H9 (cell line): ENCODE measurements around the gene SCYGR8. TPM values are rescaled to one million over a fixed set of nuclear protein-coding genes. Genes with fewer than 3 reads are reported as not detected.

ENCODE experiments used
- DNase-seq: peaks from one replicate; pipeline ENCODE4 v3.0.0-alpha.2; 2017
- H2AFZ ChIP-seq: one replicate; pipeline ENCODE4 v1.6.1; 2013; ENCODE audit warnings: mild to moderate bottlenecking, low read length, control low read depth, moderate library complexity
- H2AK5ac ChIP-seq: 2 replicates; pipeline ENCODE4 v1.6.1; 2013; ENCODE audit warnings: low read length, control low read depth, mixed read lengths; ENCODE audit not compliant: insufficient read length
- H2BK120ac ChIP-seq: one replicate; pipeline ENCODE4 v1.6.1; 2013; ENCODE audit warnings: low read depth, mild to moderate bottlenecking, low read length, control low read depth, inconsistent platforms; ENCODE audit not compliant: poor library complexity, severe bottlenecking
- H2BK12ac ChIP-seq: 2 replicates; pipeline ENCODE4 v1.6.1; 2013; ENCODE audit warnings: low read length, control low read depth, mixed read lengths, low read depth; ENCODE audit not compliant: insufficient read length
- H2BK15ac ChIP-seq: 2 replicates; pipeline ENCODE4 v1.6.1; 2013; ENCODE audit warnings: low read depth, low read length, control low read depth
- H2BK20ac ChIP-seq: one replicate; pipeline ENCODE4 v1.6.1; 2013; ENCODE audit warnings: low read depth, mild to moderate bottlenecking, low read length, control low read depth, inconsistent platforms; ENCODE audit not compliant: poor library complexity, severe bottlenecking
- H2BK5ac ChIP-seq: 2 replicates; pipeline ENCODE4 v1.6.1; 2013; ENCODE audit warnings: low read length, control low read depth, mixed read lengths; ENCODE audit not compliant: insufficient read length
- H3K14ac ChIP-seq: 2 replicates; pipeline ENCODE4 v1.6.1; 2013; ENCODE audit warnings: low read length, control low read depth; ENCODE audit not compliant: insufficient read depth
- H3K18ac ChIP-seq: 2 replicates; pipeline ENCODE4 v1.6.1; 2013; ENCODE audit warnings: low read depth, mild to moderate bottlenecking, mixed read lengths, low read length, control low read depth; ENCODE audit not compliant: insufficient read length
- H3K23ac ChIP-seq: 2 replicates; pipeline ENCODE4 v1.6.1; 2013; ENCODE audit warnings: low read length, control low read depth, mixed read lengths, low read depth; ENCODE audit not compliant: insufficient read length
- H3K23me2 ChIP-seq: 2 replicates; pipeline ENCODE4 v1.6.1; 2013; ENCODE audit warnings: low read depth, mild to moderate bottlenecking, mixed read lengths, low read length, control low read depth; ENCODE audit not compliant: insufficient read length, poor library complexity, severe bottlenecking
- H3K27ac ChIP-seq: 2 replicates; pipeline ENCODE4 v1.5.1; 2013; ENCODE audit warnings: low read length, control low read depth, mixed read lengths, low read depth; ENCODE audit not compliant: insufficient read length
- H3K27me3 ChIP-seq: 2 replicates; pipeline ENCODE4 v1.6.1; 2013; ENCODE audit warnings: low read length, control low read depth, inconsistent platforms; ENCODE audit not compliant: insufficient read depth
- H3K4ac ChIP-seq: 2 replicates; pipeline ENCODE4 v1.6.1; 2013; ENCODE audit warnings: low read depth, mild to moderate bottlenecking, control low read depth, inconsistent platforms, low read length, moderate library complexity
- H3K4me1 ChIP-seq: 2 replicates; pipeline ENCODE4 v1.6.1; 2013; ENCODE audit warnings: low read length, control low read depth, inconsistent platforms; ENCODE audit not compliant: insufficient read depth
- H3K4me2 ChIP-seq: 2 replicates; pipeline ENCODE4 v1.6.1; 2013; ENCODE audit warnings: low read length, control low read depth, mixed read lengths; ENCODE audit not compliant: insufficient read length, insufficient read depth
- H3K56ac ChIP-seq: 2 replicates; pipeline ENCODE4 v1.6.1; 2013; ENCODE audit warnings: low read depth, mild to moderate bottlenecking, mixed read lengths, low read length, control low read depth; ENCODE audit not compliant: insufficient read length
- H3K79me1 ChIP-seq: 2 replicates; pipeline ENCODE4 v1.6.1; 2013; ENCODE audit warnings: low read depth, mild to moderate bottlenecking, moderate library complexity, low read length, control low read depth, inconsistent platforms; ENCODE audit not compliant: insufficient read depth, poor library complexity, severe bottlenecking
- H3K79me2 ChIP-seq: 2 replicates; pipeline ENCODE4 v1.6.1; 2013; ENCODE audit warnings: low read length, control low read depth, inconsistent platforms; ENCODE audit not compliant: insufficient read depth
- H3K9ac ChIP-seq: 2 replicates; pipeline ENCODE4 v1.6.1; 2013; ENCODE audit warnings: low read length, control low read depth, mixed read lengths; ENCODE audit not compliant: insufficient read length; ENCODE audit errors: extremely low read depth
- H3K9me3 ChIP-seq: one replicate; pipeline ENCODE4 v1.6.1; 2013; ENCODE audit warnings: low read depth, low read length, inconsistent platforms; ENCODE audit not compliant: control insufficient read depth
- H3T11ph ChIP-seq: one replicate; pipeline ENCODE4 v1.6.1; 2013; ENCODE audit warnings: mild to moderate bottlenecking, low read length, control low read depth, inconsistent platforms
- H4K20me1 ChIP-seq: one replicate; pipeline ENCODE4 v1.6.1; 2013; ENCODE audit not compliant: control insufficient read depth, insufficient read length, insufficient read depth
- H4K5ac ChIP-seq: 2 replicates; pipeline ENCODE4 v1.6.1; 2013; ENCODE audit warnings: low read depth, mild to moderate bottlenecking, mixed read lengths, low read length, control low read depth; ENCODE audit not compliant: insufficient read length
- H4K8ac ChIP-seq: replicated peaks from 2 replicates; pipeline ENCODE4 v1.6.1; 2013; ENCODE audit warnings: low read length, control low read depth, mixed read lengths, low read depth; ENCODE audit not compliant: insufficient read length
- H4K91ac ChIP-seq: 2 replicates; pipeline ENCODE4 v1.6.1; 2013; ENCODE audit warnings: low read depth, mild to moderate bottlenecking, moderate library complexity, mixed read lengths, low read length, control low read depth; ENCODE audit not compliant: insufficient read length
- H3K27ac Mint-ChIP-seq, 3 experiments: 2 replicates in 2 of 3; 3 replicates in 1 of 3; pipeline ENCODE4 v1.8.0; 2020 to 2021; ENCODE audit warnings: mixed read lengths in 3 of 3, mild to moderate bottlenecking in 1 of 3, moderate library complexity in 1 of 3
- H3K27me3 Mint-ChIP-seq: 2 replicates; pipeline ENCODE4 v1.8.0; 2021; ENCODE audit warnings: low read depth, mild to moderate bottlenecking, moderate library complexity, mixed read lengths
- H3K36me3 Mint-ChIP-seq, 3 experiments: 2 replicates in 2 of 3; 3 replicates in 1 of 3; pipeline ENCODE4 v1.8.0; 2020 to 2021; ENCODE audit warnings: low read depth in 3 of 3, mixed read lengths in 3 of 3; ENCODE audit not compliant: insufficient read depth in 1 of 3
- H3K4me1 Mint-ChIP-seq, 2 experiments: 2 replicates each; pipeline ENCODE4 v1.8.0; 2020; ENCODE audit warnings: mixed read lengths in 2 of 2
- H3K4me3 Mint-ChIP-seq, 2 experiments: 2 replicates in 1 of 2; 3 replicates in 1 of 2; pipeline ENCODE4 v1.8.0; 2020 to 2021; ENCODE audit warnings: mild to moderate bottlenecking in 2 of 2, mixed read lengths in 2 of 2, moderate library complexity in 1 of 2
- H3K9me3 Mint-ChIP-seq, 2 experiments: 2 replicates in 1 of 2; 3 replicates in 1 of 2; pipeline ENCODE4 v1.8.0; 2020; ENCODE audit warnings: mild to moderate bottlenecking in 2 of 2, mixed read lengths in 2 of 2, moderate library complexity in 1 of 2
- whole genome bisulfite sequencing: extraction: QIAGEN DNeasy Blood & Tissue Kit; methylation state at CpG from one replicate; pipeline ENCODE4 v1.1.7; 2013; ENCODE audit warnings: missing lambda C conversion rate, low lambda C conversion rate, mixed read lengths; ENCODE audit not compliant: insufficient read length; ENCODE audit errors: extremely low coverage; 5-methylcytosine and 5-hydroxymethylcytosine counted together
- long read RNA-seq: library from polyadenylated mRNA; unstranded; transcript quantifications from one replicate; pipeline ENCODE4 v2.0.0, GENCODE V29; 2020
- total RNA-seq: library from RNA; stranded (reverse); gene quantifications from 2 replicates; pipeline ENCODE4 v1.2.1, GENCODE V29; 2021
- TF ChIP-seq, protein P1 (sequence below): fragments of 200-600 bp; sonication (generic); conservative IDR thresholded peaks from 3 replicates; pipeline ENCODE4 v1.8.0; 2021; ENCODE audit warnings: antibody characterized with exemption, mild to moderate bottlenecking

Gene SCYGR8, protein sequence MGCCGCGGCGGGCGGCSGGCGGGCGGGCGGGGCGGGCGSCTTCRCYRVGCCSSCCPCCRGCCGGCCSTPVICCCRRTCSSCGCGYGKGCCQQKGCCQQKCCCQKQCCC
- not detected in 2 replicates for total RNA-seq
- long read RNA-seq = 0 reads

DNA sequence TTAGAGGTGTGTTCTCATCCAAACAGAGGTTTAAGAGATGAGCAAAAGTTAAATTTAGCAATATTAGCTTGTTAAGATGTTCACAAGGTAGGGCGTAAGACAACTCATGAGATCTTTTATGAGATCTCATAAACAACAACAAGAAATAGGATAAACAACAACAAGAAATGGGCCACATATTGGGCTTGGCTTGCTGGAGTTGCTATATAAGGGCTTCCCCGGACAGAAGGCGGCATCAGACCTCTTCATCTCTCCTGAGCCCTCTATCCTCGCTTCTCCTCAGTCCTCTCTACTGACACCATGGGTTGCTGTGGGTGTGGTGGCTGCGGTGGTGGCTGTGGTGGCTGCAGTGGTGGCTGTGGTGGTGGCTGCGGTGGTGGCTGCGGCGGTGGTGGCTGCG lies at the start of gene SCYGR8:
TSS of gene SCYGR8 (plus strand) at position 301 of the 400 bp plus-strand sequence. CDS start at position 301, 0 bp downstream.
- no peaks in the 10 kb centered on the region for H3K27me3 Mint-ChIP-seq
- H2AFZ ChIP-seq = no peak within 1 kb of the TSS
- H3T11ph ChIP-seq = no peak within 1 kb of the TSS
- H3K4me1 Mint-ChIP-seq = peaks cover 8 to 15% of the 10 kb centered on the region in 2 experiments
- no peak within 1 kb of the TSS for H3K23ac ChIP-seq
- no peak within 1 kb of the TSS for H3K4ac ChIP-seq
- no peak within 1 kb of the TSS for H3K18ac ChIP-seq
- no peak within 1 kb of the TSS for H3K14ac ChIP-seq
- H4K5ac ChIP-seq = no peak within 1 kb of the TSS
- H2BK5ac ChIP-seq = no peak within 1 kb of the TSS
- no peak within 1 kb of the TSS for H2BK15ac ChIP-seq
- no peaks in the 10 kb centered on the region for H3K9me3 Mint-ChIP-seq
- no peak within 1 kb of the TSS for H2AK5ac ChIP-seq
- H3K27ac ChIP-seq = no peak within 1 kb of the TSS
- no peaks in the 10 kb centered on the region for H3K36me3 Mint-ChIP-seq
- no peaks in the 10 kb centered on the region for H3K79me2 ChIP-seq
- H3K9me3 ChIP-seq = no peaks in the 10 kb centered on the region
- H2BK120ac ChIP-seq = no peak within 1 kb of the TSS
- H3K27ac Mint-ChIP-seq = no peak within 1 kb of the TSS
- H3K4me3 Mint-ChIP-seq = no peak within 1 kb of the TSS
- no CpG with 5 or more reads among the region's 9 CpGs for WGBS
- H4K91ac ChIP-seq = no peak within 1 kb of the TSS
- no peaks in the 10 kb centered on the region for H3K23me2 ChIP-seq
- H4K8ac ChIP-seq = no peak within 1 kb of the TSS
- H3K9ac ChIP-seq = no peak within 1 kb of the TSS
- H4K20me1 ChIP-seq = no peaks in the 10 kb centered on the region
- no peak within 1 kb of the TSS for H3K4me2 ChIP-seq
- H3K4me1 ChIP-seq = peaks cover 2% of the 10 kb centered on the region; the same call in 1 of the 2 replicates
- no peak within 1 kb of the TSS for H2BK12ac ChIP-seq
- H3K56ac ChIP-seq = no peak within 1 kb of the TSS
- H3K27me3 ChIP-seq = no peaks in the 10 kb centered on the region
- H3K79me1 ChIP-seq = no peaks in the 10 kb centered on the region
- DNase-seq = no peak
- H2BK20ac ChIP-seq = no peak within 1 kb of the TSS
- TF ChIP-seq, protein P1, sequence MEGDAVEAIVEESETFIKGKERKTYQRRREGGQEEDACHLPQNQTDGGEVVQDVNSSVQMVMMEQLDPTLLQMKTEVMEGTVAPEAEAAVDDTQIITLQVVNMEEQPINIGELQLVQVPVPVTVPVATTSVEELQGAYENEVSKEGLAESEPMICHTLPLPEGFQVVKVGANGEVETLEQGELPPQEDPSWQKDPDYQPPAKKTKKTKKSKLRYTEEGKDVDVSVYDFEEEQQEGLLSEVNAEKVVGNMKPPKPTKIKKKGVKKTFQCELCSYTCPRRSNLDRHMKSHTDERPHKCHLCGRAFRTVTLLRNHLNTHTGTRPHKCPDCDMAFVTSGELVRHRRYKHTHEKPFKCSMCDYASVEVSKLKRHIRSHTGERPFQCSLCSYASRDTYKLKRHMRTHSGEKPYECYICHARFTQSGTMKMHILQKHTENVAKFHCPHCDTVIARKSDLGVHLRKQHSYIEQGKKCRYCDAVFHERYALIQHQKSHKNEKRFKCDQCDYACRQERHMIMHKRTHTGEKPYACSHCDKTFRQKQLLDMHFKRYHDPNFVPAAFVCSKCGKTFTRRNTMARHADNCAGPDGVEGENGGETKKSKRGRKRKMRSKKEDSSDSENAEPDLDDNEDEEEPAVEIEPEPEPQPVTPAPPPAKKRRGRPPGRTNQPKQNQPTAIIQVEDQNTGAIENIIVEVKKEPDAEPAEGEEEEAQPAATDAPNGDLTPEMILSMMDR = no peak
